Heart right ventricle (tissue), 16 donors: Measurements from ENCODE around the gene QPCTL. TPM values are rescaled to one million over a fixed set of nuclear protein-coding genes. Genes with fewer than 3 reads are reported as not detected.
"Not testable (repeated sequence)": the region's sequence is repeated elsewhere in the genome, so short reads cannot be mapped to it uniquely, and the experiment has no call there.

Experiments used
- ATAC-seq, 8 donors: fragments of 200-7000 bp; cut with Tn5 transposase; one replicate each; pipeline ENCODE4 v1.9.1; 2020; ENCODE audit warnings: mild to moderate bottlenecking in 8 of 8, moderate library complexity in 8 of 8, moderate number of reproducible peaks in 1 of 8
- DNase-seq, 2 donors: peaks; one replicate each; pipeline ENCODE4 v3.0.0-alpha.2; 2020
- H3K27ac ChIP-seq, 10 donors: fragments of 200-600 bp; sonication (generic) in 2 of 10; one replicate each; pipeline versions ENCODE4 v1.5.0 to v1.8.0; 2020 to 2022; ENCODE audit warnings: mild to moderate bottlenecking in 3 of 10
- H3K27me3 ChIP-seq, 7 donors: fragments of 200-600 bp; one replicate each; pipeline ENCODE4 v1.8.0; 2021 to 2022; ENCODE audit warnings: mild to moderate bottlenecking in 2 of 7
- H3K36me3 ChIP-seq, 9 donors: fragments of 200-600 bp; sonication (generic) in 1 of 9; one replicate each; pipeline versions ENCODE4 v1.5.0 to v1.8.0; 2020 to 2022; ENCODE audit warnings: mild to moderate bottlenecking in 2 of 9
- H3K4me1 ChIP-seq, 9 donors: fragments of 200-600 bp; sonication (generic) in 1 of 9; one replicate each; pipeline versions ENCODE4 v1.5.0 to v1.8.0; 2020 to 2022; ENCODE audit warnings: mild to moderate bottlenecking in 4 of 9
- H3K4me3 ChIP-seq, 10 donors: fragments of 200-600 bp; sonication (generic) in 2 of 10; one replicate each; pipeline versions ENCODE4 v1.5.0 to v1.8.0; 2020 to 2022; ENCODE audit warnings: mild to moderate bottlenecking in 7 of 10, moderate library complexity in 2 of 10
- H3K9me3 ChIP-seq, 11 donors: fragments of 200-600 bp in 10 of 11; sonication (generic) in 2 of 11; one replicate each; pipeline versions ENCODE4 v1.5.0 to v1.8.0; 2013 to 2022; ENCODE audit warnings: mild to moderate bottlenecking in 2 of 11, control low read depth in 1 of 11, moderate library complexity in 1 of 11
- WGBS, 2 donors: extraction: QIAGEN DNeasy Blood & Tissue Kit; methylation state at CpG; one replicate each; pipeline ENCODE4 v1.1.7; 2013; ENCODE audit warnings: inconsistent platforms in 1 of 2; 5-methylcytosine and 5-hydroxymethylcytosine counted together
- intact Hi-C, 10 donors: fragments of 100-400 bp; cut with DNase I; formaldehyde crosslinking; loops; one replicate each; pipeline versions ENCODE4 v1.11.1 to v1.14.2; 2022
- polyA plus RNA-seq, 2 donors: library from polyadenylated mRNA; stranded (reverse); fragments of 200-250 nt; gene quantifications; one replicate each; pipeline ENCODE4 v1.2.3, GENCODE V29; 2013
- total RNA-seq, 10 donors: library from RNA; stranded (reverse); fragmentation: NEBNext Ultra II Directional in 3 of 10; extraction: Animal tissue kit (Norgen Biotek cat#: 25700) in 3 of 10; gene quantifications; one replicate each; pipeline versions ENCODE4 v1.2.1 to v1.2.4, GENCODE V29; 2021 to 2023
- TF ChIP-seq, protein P1 (sequence below), 9 donors: fragments of 200-600 bp; sonication (generic) in 2 of 9; IDR thresholded peaks; one replicate each; pipeline versions ENCODE4 v1.5.0 to v1.8.0; 2021 to 2022; ENCODE audit warnings: antibody characterized with exemption in 9 of 9, mild to moderate bottlenecking in 5 of 9, moderate library complexity in 1 of 9
- donor health status: Arrhythmogenic right ventricular cardiomyopathy.
- donor health status: ischemic (EF 13 %, LVEDD 7.1; RV severe dilation, severe dysfunction).
- donor health status: healthy with polysubstance abuse.
- donor health status: DM: no; HTN: yes; CAD: no.
- donor health status: DM: no; HTN: no; CAD: no.
- donor health status: ischemic (EF 25% LVEDD 6.9; RV normal size, moderate dysfunction).
- donor health status: ischemic (EF 25% LVEDD 5.7; RV mildly dilated, moderate dysfunction).
- donor health status: healthy.
- donor health status: DM: yes; HTN: yes; CAD: no.
- donor health status: Ischemic cardiomyopathy.
- donor health status: ischemic (EF 35%, LVEDD 5.7; RV mildly dilated, moderate dysfunction).
- donor health status: nonischemic (EF 11% LVEDD 7.7; RV severe dilation, severe dysfunction).
- donor health status: DM: yes; HTN: yes; CAD: no.
- donor health status: PGD.
- donor health status: ischemic (EF 29% LVEDD 5.4; RV normal size, mild dysfunction).
- donor health status: nonischemic (EF 23%, LVEDD 6.1; RV moderate dilation, normal function).

The QPCTL gene
- total and polyA plus RNA-seq, 12 donors: 1.8 to 4.5 (median 2.6) TPM

DNA sequence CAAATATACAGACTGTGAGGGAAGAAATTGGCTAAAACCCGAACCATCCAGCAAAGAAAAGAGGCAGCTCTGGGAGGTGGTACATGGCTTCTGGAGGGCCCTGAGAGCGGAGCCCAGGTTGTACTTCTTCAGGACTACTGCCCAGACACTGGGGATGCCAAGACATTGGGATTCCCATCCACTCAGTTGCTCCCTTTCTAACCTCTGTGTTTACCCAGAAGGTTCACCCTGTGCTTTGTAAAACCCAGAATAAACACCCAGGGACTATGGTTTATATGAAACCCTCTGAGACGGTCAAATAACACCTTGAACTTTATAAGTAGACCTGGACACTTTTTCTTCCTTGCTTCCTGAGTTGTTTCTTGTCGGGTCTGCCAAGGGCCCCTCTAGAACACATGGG lies 50.5 kb downstream of the QPCTL start:
- intact Hi-C loops: no loop called here
- H3K27ac ChIP-seq: no peak overlapping the region
- WGBS, 2 donors: 79% methylated on average over 4 of the region's 4 CpGs
- DNase-seq (no peak), ATAC-seq (no peak)
- TF ChIP-seq, protein P1, sequence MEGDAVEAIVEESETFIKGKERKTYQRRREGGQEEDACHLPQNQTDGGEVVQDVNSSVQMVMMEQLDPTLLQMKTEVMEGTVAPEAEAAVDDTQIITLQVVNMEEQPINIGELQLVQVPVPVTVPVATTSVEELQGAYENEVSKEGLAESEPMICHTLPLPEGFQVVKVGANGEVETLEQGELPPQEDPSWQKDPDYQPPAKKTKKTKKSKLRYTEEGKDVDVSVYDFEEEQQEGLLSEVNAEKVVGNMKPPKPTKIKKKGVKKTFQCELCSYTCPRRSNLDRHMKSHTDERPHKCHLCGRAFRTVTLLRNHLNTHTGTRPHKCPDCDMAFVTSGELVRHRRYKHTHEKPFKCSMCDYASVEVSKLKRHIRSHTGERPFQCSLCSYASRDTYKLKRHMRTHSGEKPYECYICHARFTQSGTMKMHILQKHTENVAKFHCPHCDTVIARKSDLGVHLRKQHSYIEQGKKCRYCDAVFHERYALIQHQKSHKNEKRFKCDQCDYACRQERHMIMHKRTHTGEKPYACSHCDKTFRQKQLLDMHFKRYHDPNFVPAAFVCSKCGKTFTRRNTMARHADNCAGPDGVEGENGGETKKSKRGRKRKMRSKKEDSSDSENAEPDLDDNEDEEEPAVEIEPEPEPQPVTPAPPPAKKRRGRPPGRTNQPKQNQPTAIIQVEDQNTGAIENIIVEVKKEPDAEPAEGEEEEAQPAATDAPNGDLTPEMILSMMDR (IDR thresholded peaks at IDR 0.05): no peak
- H3K27me3 ChIP-seq: peaks cover 0 to 19% (median 0%) of the 10 kb centered on the region in 7 donors
- H3K36me3 ChIP-seq: no peaks in the 10 kb centered on the region
- H3K9me3 ChIP-seq: no peaks in the 10 kb centered on the region
- H3K4me3 ChIP-seq: no peak overlapping the region
- no peaks in the 10 kb centered on the region for H3K4me1 ChIP-seq

DNA sequence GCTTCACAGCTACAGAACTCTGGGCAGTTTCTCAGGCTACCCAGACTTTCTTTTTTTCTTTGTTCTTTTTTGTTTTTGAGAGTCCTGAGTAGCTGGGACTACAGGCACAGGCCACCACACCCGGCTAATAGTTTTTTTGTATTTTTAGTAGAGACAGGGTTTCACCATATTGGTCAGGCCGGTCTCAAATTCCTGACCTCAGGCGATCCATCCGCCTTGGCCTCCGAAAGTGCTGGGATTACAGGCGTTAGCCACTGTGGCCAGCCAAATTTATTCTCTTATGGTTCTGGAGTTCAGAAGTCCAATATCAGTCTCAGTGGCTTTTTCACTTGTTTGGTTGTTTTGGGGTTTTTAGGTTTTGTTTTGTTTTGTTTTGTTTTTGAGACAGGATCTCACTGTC lies 53.1 kb downstream of the QPCTL start:
- Histone ChIP-seq H3K4me3 (no peak overlapping the region), H3K27me3 (peaks cover 0 to 19% (median 0%) of the 10 kb centered on the region in 7 donors), H3K36me3 (no peaks in the 10 kb centered on the region), H3K27ac (no peak overlapping the region), H3K9me3 (no peaks in the 10 kb centered on the region), H3K4me1 (no peaks in the 10 kb centered on the region)
- ATAC-seq: no peak
- DNase-seq: no peak
- TF ChIP-seq, protein P1 (IDR thresholded peaks at IDR 0.05): no peak
- 91 to 94% methylated on average over 6 of the region's 6 CpGs for WGBS, 2 donors
- intact Hi-C loops: no loop called here

DNA sequence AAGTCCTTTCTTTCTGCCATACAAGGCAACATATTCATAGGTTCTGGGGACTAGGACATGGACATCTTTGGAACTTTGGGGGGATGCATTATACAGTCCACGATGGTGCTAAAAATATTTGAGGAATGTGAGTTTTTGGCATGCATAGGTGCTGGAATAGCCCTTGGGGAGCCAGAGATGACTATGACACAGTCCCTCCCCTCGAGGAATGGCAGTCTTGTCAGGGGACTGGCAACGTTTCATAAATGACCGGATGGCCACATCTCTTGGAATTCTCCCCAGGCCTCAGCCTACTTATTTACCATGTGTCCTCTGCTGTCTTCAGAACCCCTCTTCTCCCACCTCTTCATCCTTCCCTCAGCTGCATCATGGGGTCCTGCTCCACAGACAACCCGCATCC lies 54.4 kb downstream of the QPCTL start:
- H3K4me1 ChIP-seq: no peaks in the 10 kb centered on the region
- no peak overlapping the region for H3K4me3 ChIP-seq
- ATAC-seq: no peak
- H3K9me3 ChIP-seq: no peaks in the 10 kb centered on the region
- DNase-seq: no peak
- intact Hi-C loops: no loop called here
- H3K27me3 ChIP-seq: peaks cover 0 to 19% (median 0%) of the 10 kb centered on the region in 7 donors
- no peak overlapping the region for H3K27ac ChIP-seq
- WGBS, 2 donors: 52 to 59% methylated on average over 5 of the region's 5 CpGs
- TF ChIP-seq, protein P1 (IDR thresholded peaks at IDR 0.05): no peak
- H3K36me3 ChIP-seq: no peaks in the 10 kb centered on the region

DNA sequence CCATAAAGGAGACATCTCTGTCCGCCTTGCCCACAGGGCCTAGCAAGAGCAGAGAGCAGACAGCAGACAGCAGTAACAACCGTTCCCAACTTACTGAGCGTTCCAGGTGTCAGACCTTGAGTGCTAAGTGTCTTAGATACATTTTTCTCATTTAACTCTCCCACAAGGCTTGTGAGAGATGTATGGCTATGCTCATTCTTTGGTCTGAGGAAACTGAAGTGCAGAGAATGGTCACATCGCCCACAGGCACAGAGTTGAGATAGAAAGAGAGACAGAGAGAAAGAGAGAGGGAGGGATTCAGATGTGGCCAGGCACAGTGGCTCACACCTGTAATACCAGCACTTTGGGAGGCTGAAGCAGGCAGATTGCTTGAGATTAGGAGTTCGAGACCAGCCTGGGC lies 55.0 kb downstream of the QPCTL start:
- intact Hi-C loops: no loop called here
- H3K27me3 ChIP-seq: peaks cover 0 to 14% (median 0%) of the 10 kb centered on the region in 7 donors
- no peak overlapping the region for H3K4me3 ChIP-seq
- no peaks in the 10 kb centered on the region for H3K9me3 ChIP-seq
- H3K4me1 ChIP-seq: no peaks in the 10 kb centered on the region
- no peak for ATAC-seq
- no peaks in the 10 kb centered on the region for H3K36me3 ChIP-seq
- H3K27ac ChIP-seq: no peak overlapping the region
- DNase-seq: no peak
- WGBS, 2 donors: 89 to 92% methylated on average over 5 of the region's 5 CpGs
- TF ChIP-seq, protein P1 (IDR thresholded peaks at IDR 0.05): no peak

DNA sequence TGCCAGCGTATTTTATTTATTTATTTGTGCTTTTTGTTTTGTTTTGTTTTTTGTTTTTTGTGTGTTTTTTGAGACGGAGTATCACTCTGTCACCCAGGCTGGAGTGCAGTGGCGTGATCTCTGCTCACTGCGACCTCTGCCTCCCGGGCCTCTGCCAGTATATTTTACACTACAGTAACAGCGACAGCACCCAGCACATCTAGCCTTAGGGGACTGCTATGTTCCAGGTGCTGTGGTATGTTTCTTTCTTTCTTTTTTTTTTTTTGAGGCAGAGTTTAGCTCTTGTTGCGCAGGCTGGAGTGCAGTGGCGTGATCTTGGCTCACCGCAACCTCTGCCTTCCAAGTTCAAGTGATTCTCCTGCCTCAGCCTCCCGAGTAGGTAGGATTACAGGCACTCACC lies 59.0 kb downstream of the QPCTL start:
- H3K4me3 ChIP-seq, ATAC-seq, H3K4me1 ChIP-seq, H3K27me3 ChIP-seq, intact Hi-C loops, H3K27ac ChIP-seq, DNase-seq, H3K36me3 ChIP-seq, H3K9me3 ChIP-seq: not testable (repeated sequence)
- 91 to 93% methylated on average over 10 of the region's 10 CpGs for WGBS, 2 donors
